ENCODE results near the gene FNIP2. TPM values are rescaled to one million over a fixed set of nuclear protein-coding genes. Genes with fewer than 3 reads are reported as not detected.
"Not testable (repeated sequence)": the region's sequence is repeated elsewhere in the genome, so short reads cannot be mapped to it uniquely, and the experiment has no call there.

The FNIP2 gene
- total and polyA plus RNA-seq, 2 donors (not counting 1 experiment from before 2014, with no cell fraction given), result 0.03 to 0.17 TPM

DNA sequence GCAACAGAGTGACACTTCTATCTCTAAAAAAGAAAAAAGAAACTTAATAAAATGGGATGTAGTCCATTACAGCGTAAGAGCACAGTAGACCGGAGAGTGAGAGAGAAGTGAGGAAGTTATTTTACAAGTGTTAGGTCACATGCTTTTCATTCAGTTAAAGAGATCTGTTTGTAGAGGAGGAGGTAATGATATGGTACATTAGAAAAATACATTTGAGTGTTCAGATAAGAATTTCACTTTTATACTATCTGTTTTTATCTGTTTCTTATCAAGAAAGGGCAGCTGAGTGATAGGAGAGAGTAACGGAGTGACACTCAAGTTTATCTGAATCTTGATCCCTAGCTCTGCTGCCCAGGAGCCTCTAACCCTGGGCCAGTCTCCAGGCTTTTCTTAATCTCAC is 38.9 kb downstream of the FNIP2 start:
- intact Hi-C loops (cut with micrococcal nuclease), result loop anchor here (5.0 kb wide), 1 partner anchor 40 kb away; the partner anchor contains the start of gene FNIP2
- no peaks in the 10 kb centered on the region for H3K9me3 Mint-ChIP-seq (ENCODE audit: insufficient read depth)
- H3K4me1 Mint-ChIP-seq, result peaks cover 22% of the 10 kb centered on the region
- no peaks in the 10 kb centered on the region for H3K36me3 ChIP-seq (replicated peaks in 1 of 2; ENCODE audit: control extremely low read depth in 1 of 2, control insufficient read depth in 1 of 2, extremely low read depth in 1 of 2, insufficient read depth in 2 of 2, low read length in 1 of 2)
- peaks cover 0 to 6% (median 0%) of the 10 kb centered on the region in 3 donors for H3K9me3 ChIP-seq (ENCODE audit: control extremely low read depth in 1 of 3, control insufficient read depth in 2 of 3, insufficient read depth in 1 of 3, low read length in 2 of 3)
- no peak overlapping the region for H3K4me3 Mint-ChIP-seq
- POLR2A ChIA-PET, result no interaction called here
- peaks cover 20 to 26% of the 10 kb centered on the region in 2 donors for H3K4me1 ChIP-seq (ENCODE audit: control insufficient read depth in 2 of 2, insufficient read depth in 2 of 2, low read length in 2 of 2)
- no peak for TF ChIP-seq EZH2 (IDR thresholded peaks at IDR 0.05; ENCODE audit: borderline replicate concordance, insufficient read depth, low read depth, low read length, poor library complexity, severe bottlenecking)
- TF ChIP-seq, protein P1, sequence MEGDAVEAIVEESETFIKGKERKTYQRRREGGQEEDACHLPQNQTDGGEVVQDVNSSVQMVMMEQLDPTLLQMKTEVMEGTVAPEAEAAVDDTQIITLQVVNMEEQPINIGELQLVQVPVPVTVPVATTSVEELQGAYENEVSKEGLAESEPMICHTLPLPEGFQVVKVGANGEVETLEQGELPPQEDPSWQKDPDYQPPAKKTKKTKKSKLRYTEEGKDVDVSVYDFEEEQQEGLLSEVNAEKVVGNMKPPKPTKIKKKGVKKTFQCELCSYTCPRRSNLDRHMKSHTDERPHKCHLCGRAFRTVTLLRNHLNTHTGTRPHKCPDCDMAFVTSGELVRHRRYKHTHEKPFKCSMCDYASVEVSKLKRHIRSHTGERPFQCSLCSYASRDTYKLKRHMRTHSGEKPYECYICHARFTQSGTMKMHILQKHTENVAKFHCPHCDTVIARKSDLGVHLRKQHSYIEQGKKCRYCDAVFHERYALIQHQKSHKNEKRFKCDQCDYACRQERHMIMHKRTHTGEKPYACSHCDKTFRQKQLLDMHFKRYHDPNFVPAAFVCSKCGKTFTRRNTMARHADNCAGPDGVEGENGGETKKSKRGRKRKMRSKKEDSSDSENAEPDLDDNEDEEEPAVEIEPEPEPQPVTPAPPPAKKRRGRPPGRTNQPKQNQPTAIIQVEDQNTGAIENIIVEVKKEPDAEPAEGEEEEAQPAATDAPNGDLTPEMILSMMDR (IDR thresholded peaks at IDR 0.05), result no peak
- DNase-seq (no peak), ATAC-seq (ENCODE audit: low read depth) (no peak)
- H4K20me1 ChIP-seq (ENCODE audit: control insufficient read depth, insufficient read depth, low read length, poor library complexity, severe bottlenecking), result no peaks in the 10 kb centered on the region
- no peak overlapping the region for H3K4me3 ChIP-seq (ENCODE audit: control extremely low read depth in 1 of 5, extremely low read depth in 1 of 5, insufficient read depth in 1 of 5, low read depth in 2 of 5, low read length in 4 of 5)
- H3K27ac Mint-ChIP-seq, result no peak overlapping the region
- no peaks in the 10 kb centered on the region for H3K79me2 ChIP-seq (ENCODE audit: control insufficient read depth, insufficient read depth, low read length)
- no peak overlapping the region for H3K9ac ChIP-seq (ENCODE audit: low read length)
- no CpG with 5 or more reads among the region's 3 CpGs for WGBS (ENCODE audit: insufficient coverage)
- H3K4me2 ChIP-seq (replicated peaks; ENCODE audit: low read depth, low read length, poor library complexity, severe bottlenecking), result no peak overlapping the region
- peaks cover 7 to 85% (median 77%) of the 10 kb centered on the region in 4 experiments for H3K27me3 ChIP-seq (replicated peaks in 1 of 4; ENCODE audit: control extremely low read depth in 1 of 4, control insufficient read depth in 3 of 4, insufficient read depth in 4 of 4, low read length in 3 of 4)
- CTCF ChIA-PET, result no interaction called here
- no peak overlapping the region for H3K27ac ChIP-seq (ENCODE audit: low read length in 2 of 2)
- H3K27me3 Mint-ChIP-seq, result peaks cover 78% of the 10 kb centered on the region
- H2AFZ ChIP-seq (ENCODE audit: insufficient read depth, low read depth, low read length, poor library complexity, severe bottlenecking), result no peak overlapping the region

DNA sequence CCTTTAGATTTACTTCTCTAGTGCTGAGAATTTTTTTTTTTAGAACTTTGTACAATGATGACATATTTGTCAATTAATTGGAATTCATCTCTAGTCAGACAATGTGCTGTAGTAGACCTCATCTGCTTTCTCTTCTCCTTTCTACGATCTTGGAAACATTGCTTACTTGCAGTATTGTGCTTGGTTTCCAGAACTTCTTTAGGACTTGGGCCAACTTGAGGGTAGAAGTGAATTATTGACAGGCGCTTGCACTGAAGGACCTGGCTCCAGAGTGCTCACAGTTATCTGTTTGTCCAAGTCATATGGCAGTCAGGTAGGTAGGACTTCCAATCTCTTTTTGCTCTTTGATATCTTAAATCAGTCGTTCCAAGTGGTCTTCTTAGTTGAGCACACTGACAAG is 39.6 kb downstream of the FNIP2 start:
- peaks cover 22% of the 10 kb centered on the region for H3K4me1 Mint-ChIP-seq
- no peak overlapping the region for H3K27ac Mint-ChIP-seq
- no peak overlapping the region for H3K4me2 ChIP-seq (replicated peaks; ENCODE audit: low read depth, low read length, poor library complexity, severe bottlenecking)
- H3K36me3 ChIP-seq (replicated peaks in 1 of 2; ENCODE audit: control extremely low read depth in 1 of 2, control insufficient read depth in 1 of 2, extremely low read depth in 1 of 2, insufficient read depth in 2 of 2, low read length in 1 of 2), result no peaks in the 10 kb centered on the region
- no peaks in the 10 kb centered on the region for H3K79me2 ChIP-seq (ENCODE audit: control insufficient read depth, insufficient read depth, low read length)
- TF ChIP-seq, protein P1 (IDR thresholded peaks at IDR 0.05), result no peak
- TF ChIP-seq EZH2 (IDR thresholded peaks at IDR 0.05; ENCODE audit: borderline replicate concordance, insufficient read depth, low read depth, low read length, poor library complexity, severe bottlenecking), result no peak
- no peak overlapping the region for H3K4me3 Mint-ChIP-seq
- H2AFZ ChIP-seq (ENCODE audit: insufficient read depth, low read depth, low read length, poor library complexity, severe bottlenecking), result no peak overlapping the region
- no peak for ATAC-seq (ENCODE audit: low read depth)
- H3K4me3 ChIP-seq (ENCODE audit: control extremely low read depth in 1 of 5, extremely low read depth in 1 of 5, insufficient read depth in 1 of 5, low read depth in 2 of 5, low read length in 4 of 5), result no peak overlapping the region
- ChIA-PET CTCF (no interaction called here), POLR2A (no interaction called here)
- H3K27me3 Mint-ChIP-seq, result peaks cover 77% of the 10 kb centered on the region
- no peak overlapping the region for H3K9ac ChIP-seq (ENCODE audit: low read length)
- H3K9me3 ChIP-seq (ENCODE audit: control extremely low read depth in 1 of 3, control insufficient read depth in 2 of 3, insufficient read depth in 1 of 3, low read length in 2 of 3), result peaks cover 0 to 6% (median 3%) of the 10 kb centered on the region in 3 donors
- peaks cover 7 to 88% (median 80%) of the 10 kb centered on the region in 4 experiments for H3K27me3 ChIP-seq (replicated peaks in 1 of 4; ENCODE audit: control extremely low read depth in 1 of 4, control insufficient read depth in 3 of 4, insufficient read depth in 4 of 4, low read length in 3 of 4)
- WGBS (ENCODE audit: insufficient coverage), result 0% methylated on average over 1 of the region's 3 CpGs
- H3K9me3 Mint-ChIP-seq (ENCODE audit: insufficient read depth), result no peaks in the 10 kb centered on the region
- H3K4me1 ChIP-seq (ENCODE audit: control insufficient read depth in 2 of 2, insufficient read depth in 2 of 2, low read length in 2 of 2), result peaks cover 20 to 23% of the 10 kb centered on the region in 2 donors
- no peak for DNase-seq
- H3K27ac ChIP-seq (ENCODE audit: low read length in 2 of 2), result no peak overlapping the region
- intact Hi-C loops (cut with micrococcal nuclease), result loop anchor here (5.0 kb wide), 1 partner anchor 41 kb away; the partner anchor contains the start of gene FNIP2
- H4K20me1 ChIP-seq (ENCODE audit: control insufficient read depth, insufficient read depth, low read length, poor library complexity, severe bottlenecking), result no peaks in the 10 kb centered on the region

DNA sequence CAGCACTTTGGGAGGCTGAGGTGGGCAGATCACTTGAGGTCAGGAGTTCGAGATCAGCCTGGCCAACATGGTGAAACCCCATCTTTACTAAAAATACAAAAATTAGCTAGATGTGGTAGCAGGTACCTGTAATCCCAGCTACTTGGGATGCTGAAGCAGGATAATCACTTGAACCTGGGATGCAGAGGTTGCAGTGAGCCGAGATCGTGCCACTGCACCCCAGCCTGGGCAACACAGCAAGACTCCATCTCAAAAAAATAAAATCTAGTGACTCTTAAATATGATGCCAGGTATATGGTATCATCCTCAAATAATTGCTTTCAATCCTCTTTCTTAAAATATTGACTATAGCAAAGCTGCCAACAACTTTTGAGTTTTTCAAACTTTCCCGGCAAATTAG is 40.4 kb downstream of the FNIP2 start:
- H3K9ac ChIP-seq (ENCODE audit: low read length); H3K4me3 ChIP-seq (ENCODE audit: control extremely low read depth in 1 of 5, extremely low read depth in 1 of 5, insufficient read depth in 1 of 5, low read depth in 2 of 5, low read length in 4 of 5); DNase-seq; CTCF ChIA-PET; H3K36me3 ChIP-seq (replicated peaks in 1 of 2; ENCODE audit: control extremely low read depth in 1 of 2, control insufficient read depth in 1 of 2, extremely low read depth in 1 of 2, insufficient read depth in 2 of 2, low read length in 1 of 2); H3K27ac Mint-ChIP-seq; H3K9me3 Mint-ChIP-seq (ENCODE audit: insufficient read depth); H2AFZ ChIP-seq (ENCODE audit: insufficient read depth, low read depth, low read length, poor library complexity, severe bottlenecking); H3K4me3 Mint-ChIP-seq; POLR2A ChIA-PET; H3K9me3 ChIP-seq (ENCODE audit: control extremely low read depth in 1 of 3, control insufficient read depth in 2 of 3, insufficient read depth in 1 of 3, low read length in 2 of 3); H3K27ac ChIP-seq (ENCODE audit: low read length in 2 of 2); H3K79me2 ChIP-seq (ENCODE audit: control insufficient read depth, insufficient read depth, low read length); ATAC-seq (ENCODE audit: low read depth); H4K20me1 ChIP-seq (ENCODE audit: control insufficient read depth, insufficient read depth, low read length, poor library complexity, severe bottlenecking); H3K4me2 ChIP-seq (replicated peaks; ENCODE audit: low read depth, low read length, poor library complexity, severe bottlenecking): not testable (repeated sequence)
- intact Hi-C loops (cut with micrococcal nuclease), result loop anchor here (5.0 kb wide), 1 partner anchor 42 kb away; the partner anchor contains the start of gene FNIP2
- Histone ChIP-seq H3K27me3 (replicated peaks in 1 of 4; ENCODE audit: control extremely low read depth in 1 of 4, control insufficient read depth in 3 of 4, insufficient read depth in 4 of 4, low read length in 3 of 4) (peaks cover 7 to 90% (median 82%) of the 10 kb centered on the region in 4 experiments), H3K4me1 (ENCODE audit: control insufficient read depth in 2 of 2, insufficient read depth in 2 of 2, low read length in 2 of 2) (peaks cover 20 to 23% of the 10 kb centered on the region in 2 donors)
- H3K4me1 Mint-ChIP-seq, result peaks cover 22% of the 10 kb centered on the region
- WGBS (ENCODE audit: insufficient coverage), result 100% methylated on average over 1 of the region's 4 CpGs
- peaks cover 79% of the 10 kb centered on the region for H3K27me3 Mint-ChIP-seq
